ENCODE data around the gene TNFRSF17. TPM values are rescaled to one million over a fixed set of nuclear protein-coding genes. Genes with fewer than 3 reads are reported as not detected.

TNFRSF17 gene
- total and polyA plus RNA-seq, 2 of the 13 experiments (the other 11 are each of a cell fraction or from before 2014, with no cell fraction given), result not detected

DNA sequence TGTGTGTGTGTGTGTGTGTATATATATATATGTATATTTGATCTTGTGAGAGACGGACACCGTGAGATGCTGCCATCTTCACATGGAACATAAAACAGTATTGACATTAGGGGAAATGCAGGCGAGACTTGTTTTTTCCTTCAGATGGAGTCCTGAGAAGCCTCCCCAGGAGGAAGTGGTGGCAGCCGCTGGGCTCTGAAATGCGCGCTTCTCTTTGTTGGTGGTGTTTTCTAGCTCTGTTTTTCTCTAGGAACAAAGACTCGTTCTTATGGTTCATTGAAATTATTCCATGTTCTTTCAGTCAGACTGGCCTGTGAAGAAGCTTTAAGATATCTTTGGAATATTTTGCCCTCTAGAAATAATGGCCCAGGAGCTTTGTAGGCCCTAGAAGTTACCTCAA lies 44.5 kb downstream of the TNFRSF17 start (continued):
- TF ChIP-seq, protein P1, sequence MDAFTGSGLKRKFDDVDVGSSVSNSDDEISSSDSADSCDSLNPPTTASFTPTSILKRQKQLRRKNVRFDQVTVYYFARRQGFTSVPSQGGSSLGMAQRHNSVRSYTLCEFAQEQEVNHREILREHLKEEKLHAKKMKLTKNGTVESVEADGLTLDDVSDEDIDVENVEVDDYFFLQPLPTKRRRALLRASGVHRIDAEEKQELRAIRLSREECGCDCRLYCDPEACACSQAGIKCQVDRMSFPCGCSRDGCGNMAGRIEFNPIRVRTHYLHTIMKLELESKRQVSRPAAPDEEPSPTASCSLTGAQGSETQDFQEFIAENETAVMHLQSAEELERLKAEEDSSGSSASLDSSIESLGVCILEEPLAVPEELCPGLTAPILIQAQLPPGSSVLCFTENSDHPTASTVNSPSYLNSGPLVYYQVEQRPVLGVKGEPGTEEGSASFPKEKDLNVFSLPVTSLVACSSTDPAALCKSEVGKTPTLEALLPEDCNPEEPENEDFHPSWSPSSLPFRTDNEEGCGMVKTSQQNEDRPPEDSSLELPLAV (CRISPR knock-in tag; conservative IDR thresholded peaks at IDR 0.05; ENCODE audit: low read depth), result no peak
- TF ChIP-seq SIN3B (IDR thresholded peaks at IDR 0.05; ENCODE audit: low read length) (no peak), MED1 (CRISPR knock-in tag; IDR thresholded peaks at IDR 0.05) (no peak)
- TF ChIP-seq, protein P2, sequence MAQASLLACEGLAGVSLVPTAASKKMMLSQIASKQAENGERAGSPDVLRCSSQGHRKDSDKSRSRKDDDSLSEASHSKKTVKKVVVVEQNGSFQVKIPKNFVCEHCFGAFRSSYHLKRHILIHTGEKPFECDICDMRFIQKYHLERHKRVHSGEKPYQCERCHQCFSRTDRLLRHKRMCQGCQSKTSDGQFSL (CRISPR knock-in tag; IDR thresholded peaks at IDR 0.05), result no peak

- no peak for TF ChIP-seq FOXK2 (IDR thresholded peaks at IDR 0.05)
- no peak for TF ChIP-seq DNMT1 (CRISPR knock-in tag; IDR thresholded peaks at IDR 0.05)
- no peak for TF ChIP-seq NFE2L2 (IDR thresholded peaks at IDR 0.05; ENCODE audit: low read length)
- no peak for TF ChIP-seq ZNF558 (CRISPR knock-in tag; IDR thresholded peaks at IDR 0.05; ENCODE audit: borderline replicate concordance)
- no peak for TF ChIP-seq SRSF1 (optimal IDR thresholded peaks at IDR 0.05; ENCODE audit: low read depth, low read length)
- TF ChIP-seq DDIT3 (CRISPR knock-in tag; IDR thresholded peaks at IDR 0.05), result no peak
- no peak for TF ChIP-seq TBX3 (IDR thresholded peaks at IDR 0.05; ENCODE audit: borderline replicate concordance)
- no peak for TF ChIP-seq ZC3H13 (CRISPR knock-in tag; IDR thresholded peaks at IDR 0.05)
- no peak for TF ChIP-seq ZNF281 (CRISPR knock-in tag; IDR thresholded peaks at IDR 0.05; ENCODE audit: borderline replicate concordance)
- no peak for TF ChIP-seq HDAC6 (IDR thresholded peaks at IDR 0.05; ENCODE audit: low read depth, low read length)
- TF ChIP-seq HNF4G (IDR thresholded peaks at IDR 0.05; ENCODE audit: borderline replicate concordance, low read depth, low read length), result no peak
- no peak for TF ChIP-seq HNF4G (CRISPR knock-in tag; IDR thresholded peaks at IDR 0.05; ENCODE audit: borderline replicate concordance, low read depth)
- TF ChIP-seq NCOA2 (CRISPR knock-in tag; IDR thresholded peaks at IDR 0.05), result no peak
- ChIA-PET POLR2A (no interaction called here), CTCF (ENCODE audit: low intra/inter-chr PET ratio, low total read pairs) (no interaction called here)
- Histone ChIP-seq H3K27me3 (ENCODE audit: control insufficient read depth in 1 of 2, insufficient read depth in 2 of 2, low read length in 2 of 2) (no peaks in the 10 kb centered on the region), H4K20me1 (ENCODE audit: insufficient read depth, low read length) (no peaks in the 10 kb centered on the region), H3K79me2 (ENCODE audit: insufficient read depth, low read length) (no peaks in the 10 kb centered on the region), H3K4me2 (ENCODE audit: low read depth, low read length) (no peak overlapping the region), H3K4me3 (replicated peaks in 1 of 3; ENCODE audit: insufficient read depth in 1 of 3, low read depth in 2 of 3, low read length in 3 of 3) (no peak overlapping the region), H3K4me1 (ENCODE audit: insufficient read depth, low read length) (peaks cover 7% of the 10 kb centered on the region), H3K27ac (ENCODE audit: extremely low read length, insufficient read depth, low read length) (no peak overlapping the region), H3K9ac (ENCODE audit: insufficient read depth, low read depth, low read length) (no peak overlapping the region), H3K36me3 (replicated peaks in 1 of 2; ENCODE audit: control insufficient read depth in 1 of 2, insufficient read depth in 2 of 2, low read length in 2 of 2) (no peaks in the 10 kb centered on the region), H3K9me3 (ENCODE audit: low read length) (no peaks in the 10 kb centered on the region), H2AFZ (ENCODE audit: low read length) (no peak overlapping the region)
- DNase-seq (ENCODE audit: low spot score) (no peak), ATAC-seq (no peak), FAIRE-seq (no peak)
- intact Hi-C loops (cut with micrococcal nuclease; ENCODE audit: unreplicated experiment) (no loop called here), in situ Hi-C loops (cut with HindIII; ENCODE audit: extremely low pct_ligation_motif_present, low pct_unique_long_range_greater_than_20kb) (no loop called here)
- no TSS peak for BruUV-seq (replicated peaks)
- WGBS (ENCODE audit: low lambda C conversion rate), result 89% methylated on average over 2 of the region's 2 CpGs
Observed at GRCh38 chr16:12009922-12010321, 44.9 kb downstream of the TNFRSF17 start.

All from HepG2 (cell line).